Vagina (tissue), 2 donors: Measurements from ENCODE around the gene SMAP2. TPM values are rescaled to one million over a fixed set of nuclear protein-coding genes. Genes with fewer than 3 reads are reported as not detected.
A peak's percentile ranks its signal among the peaks of the same experiment; 100 is the strongest.

ENCODE experiments used
- DNase-seq, 2 donors: peaks; one replicate each; pipeline ENCODE4 v3.0.0-alpha.2; 2017; ENCODE audit errors: extremely low spot score in 2 of 2
- H3K27ac ChIP-seq: fragments of 200-600 bp; sonication (generic); one replicate; pipeline ENCODE4 v1.5.1; 2019
- H3K27me3 ChIP-seq: fragments of 200-600 bp; sonication (generic); one replicate; pipeline ENCODE4 v1.5.1; 2019
- H3K36me3 ChIP-seq, 2 donors: fragments of 200-600 bp; sonication (generic); one replicate each; pipeline ENCODE4 v1.5.1; 2017 to 2019
- H3K4me1 ChIP-seq: fragments of 200-600 bp; sonication (generic); one replicate; pipeline ENCODE4 v1.5.1; 2019
- H3K4me3 ChIP-seq, 2 donors: fragments of 200-600 bp; sonication (generic); 1 replicate in 1 of 2; 2 replicates in 1 of 2; pipeline ENCODE4 v1.5.1; 2016 to 2019
- H3K9me3 ChIP-seq: fragments of 200-600 bp; sonication (generic); one replicate; pipeline ENCODE4 v1.5.1; 2019
- CTCF ChIP-seq, 3 experiments: fragments of 450-650 bp in 2 of 3; fragments of 200-600 bp in 1 of 3; sonication (generic) in 1 of 3; IDR thresholded peaks; one replicate each; pipeline ENCODE4 v1.5.1; 2017 to 2019; ENCODE audit warnings: antibody characterized with exemption in 3 of 3, mild to moderate bottlenecking in 2 of 3, moderate library complexity in 2 of 3
- POLR2A ChIP-seq, 2 donors: fragments of 450-650 bp; IDR thresholded peaks; one replicate each; pipeline ENCODE4 v1.6.1; 2017; ENCODE audit warnings: antibody characterized with exemption in 2 of 2, mild to moderate bottlenecking in 2 of 2, moderate library complexity in 2 of 2
- POLR2AphosphoS5 ChIP-seq, 2 donors: sonication (generic); formaldehyde crosslinking; IDR thresholded peaks; one replicate each; pipeline ENCODE4 v1.9.0; 2017; ENCODE audit warnings: antibody characterized with exemption in 2 of 2, mild to moderate bottlenecking in 2 of 2, low read depth in 1 of 2; ENCODE audit not compliant: insufficient read depth in 1 of 2
- intact Hi-C: fragments of 100-400 bp; cut with DNase I; formaldehyde crosslinking; loops from one replicate; pipeline ENCODE4 v1.15.1; 2023
- total RNA-seq: library from RNA; depleted of rRNA; stranded (reverse); fragments of >200 nt; gene quantifications from one replicate; pipeline ENCODE4 v1.2.3, GENCODE V29; 2016

The SMAP2 gene
- total RNA-seq, 1 donor from 2014 or later = 24.8 TPM

DNA sequence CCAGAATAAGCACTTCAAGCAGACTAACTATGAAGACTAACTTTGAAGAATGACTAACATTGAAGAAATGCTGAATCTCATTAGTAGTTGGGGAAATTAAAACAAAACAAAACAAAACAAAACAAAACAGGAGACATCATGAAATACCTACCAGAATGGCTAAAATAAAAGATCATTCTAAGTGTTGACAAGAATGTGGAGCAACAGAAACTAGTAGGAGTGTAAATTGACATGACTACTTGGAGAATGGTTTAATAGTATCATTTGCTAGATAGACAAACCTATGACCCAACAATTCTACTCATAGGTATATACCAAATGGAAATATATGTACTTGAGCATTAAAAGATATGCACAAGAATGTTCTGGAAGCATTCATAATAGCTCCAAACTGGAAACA is 57.9 kb downstream of the SMAP2 start:
- H3K27ac ChIP-seq = no peak overlapping the region
- H3K9me3 ChIP-seq = no peaks in the 10 kb centered on the region
- TF ChIP-seq POLR2A (IDR thresholded peaks at IDR 0.05) (no peak), POLR2AphosphoS5 (IDR thresholded peaks at IDR 0.05; ENCODE audit: insufficient read depth in 1 of 2, low read depth in 1 of 2) (no peak), CTCF (IDR thresholded peaks at IDR 0.05) (no peak)
- no peak for DNase-seq
- intact Hi-C loops = no loop called here
- H3K36me3 ChIP-seq = no peaks in the 10 kb centered on the region
- H3K4me3 ChIP-seq = no peak overlapping the region
- no peaks in the 10 kb centered on the region for H3K4me1 ChIP-seq
- H3K27me3 ChIP-seq = no peaks in the 10 kb centered on the region

DNA sequence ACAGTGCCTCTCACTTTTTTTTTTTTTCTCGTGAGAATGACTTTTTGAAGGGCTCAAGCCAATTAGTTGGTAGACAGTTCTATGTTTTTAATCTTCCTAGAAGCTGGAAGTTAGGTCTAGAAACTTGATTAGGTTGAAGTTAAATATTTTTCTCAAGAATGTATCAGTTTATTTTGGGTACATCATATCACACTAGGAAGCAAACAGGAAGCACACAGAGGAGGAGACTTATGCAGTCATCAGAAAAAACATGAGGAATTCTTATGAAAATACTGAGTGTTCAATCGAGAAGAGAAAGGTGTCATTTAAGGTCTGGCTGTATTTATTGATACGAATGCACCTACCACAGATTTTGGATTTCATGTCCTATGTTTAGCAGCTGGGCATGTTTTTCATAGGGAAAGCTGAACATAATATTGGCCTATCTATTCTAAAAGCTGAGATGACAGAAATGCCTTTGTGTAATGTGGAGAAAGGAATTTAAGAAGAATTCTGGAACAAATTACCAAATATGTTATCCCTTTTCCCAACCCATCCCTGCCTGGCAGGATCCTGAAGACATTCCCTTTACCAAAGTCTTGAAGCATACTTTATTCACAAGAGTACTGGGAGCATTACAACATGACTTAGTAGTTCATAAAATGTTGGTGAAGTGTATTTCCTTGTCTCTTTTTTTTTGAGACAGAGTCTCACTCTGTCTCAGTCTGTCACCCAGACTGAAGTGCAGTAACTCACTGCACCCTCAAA is 59.3 kb downstream of the SMAP2 start:
- Histone ChIP-seq H3K4me3 (no peak overlapping the region), H3K9me3 (no peaks in the 10 kb centered on the region), H3K27ac (no peak overlapping the region), H3K36me3 (no peaks in the 10 kb centered on the region), H3K27me3 (no peaks in the 10 kb centered on the region), H3K4me1 (no peaks in the 10 kb centered on the region)
- no peak for DNase-seq
- TF ChIP-seq POLR2A (IDR thresholded peaks at IDR 0.05) (no peak), POLR2AphosphoS5 (IDR thresholded peaks at IDR 0.05; ENCODE audit: insufficient read depth in 1 of 2, low read depth in 1 of 2) (no peak), CTCF (IDR thresholded peaks at IDR 0.05) (no peak)
- intact Hi-C loops = no loop called here

GRCh38 chr1:40435471-40435870 is 61.9 kb downstream of the SMAP2 start:
- Histone ChIP-seq H3K9me3 (no peaks in the 10 kb centered on the region), H3K4me1 (no peaks in the 10 kb centered on the region), H3K36me3 (no peaks in the 10 kb centered on the region), H3K27me3 (no peaks in the 10 kb centered on the region), H3K27ac (no peak overlapping the region), H3K4me3 (no peak overlapping the region)
- no peak for DNase-seq
- TF ChIP-seq CTCF (IDR thresholded peaks at IDR 0.05) = no peak
- no peak for TF ChIP-seq POLR2AphosphoS5 (IDR thresholded peaks at IDR 0.05; ENCODE audit: insufficient read depth in 1 of 2, low read depth in 1 of 2)
- TF ChIP-seq POLR2A (IDR thresholded peaks at IDR 0.05) = no peak
- intact Hi-C loops = no loop called here

- intact Hi-C loops = no loop called here
- DNase-seq = no peak
- Histone ChIP-seq H3K27ac (no peak overlapping the region), H3K9me3 (no peaks in the 10 kb centered on the region), H3K27me3 (no peaks in the 10 kb centered on the region), H3K4me3 (no peak overlapping the region), H3K4me1 (no peaks in the 10 kb centered on the region), H3K36me3 (no peaks in the 10 kb centered on the region)
- TF ChIP-seq POLR2AphosphoS5 (IDR thresholded peaks at IDR 0.05; ENCODE audit: insufficient read depth in 1 of 2, low read depth in 1 of 2) (no peak), POLR2A (IDR thresholded peaks at IDR 0.05) (no peak), CTCF (IDR thresholded peaks at IDR 0.05) (no peak)
These were observed 62.3 kb downstream of the SMAP2 start for GRCh38 chr1:40435876-40436275.

GRCh38 chr1:40438391-40439015 is 65.0 kb downstream of the SMAP2 start:
- no peaks in the 10 kb centered on the region for H3K9me3 ChIP-seq
- no peak overlapping the region for H3K27ac ChIP-seq
- H3K4me1 ChIP-seq = no peaks in the 10 kb centered on the region
- H3K4me3 ChIP-seq = no peak overlapping the region
- DNase-seq = no peak
- TF ChIP-seq CTCF (IDR thresholded peaks at IDR 0.05) = peak; percentile 23 to 55 (median 42)
- no peak for TF ChIP-seq POLR2AphosphoS5 (IDR thresholded peaks at IDR 0.05; ENCODE audit: insufficient read depth in 1 of 2, low read depth in 1 of 2)
- intact Hi-C loops = no loop called here
- no peaks in the 10 kb centered on the region for H3K27me3 ChIP-seq
- H3K36me3 ChIP-seq = no peaks in the 10 kb centered on the region
